GM21723 (cell line): ENCODE results near the gene ANKS6.

ENCODE experiments used
- ATAC-seq: cut with Tn5 transposase; IDR thresholded peaks from one replicate; pipeline ENCODE4 v1.9.1; 2021; ENCODE audit warnings: mild to moderate bottlenecking, moderate library complexity; ENCODE audit not compliant: unreplicated experiment

ANKS6 gene

GRCh38 chr9:98774746-98775145 is 21.6 kb downstream of the ANKS6 start:
- ATAC-seq, result no peak

GRCh38 chr9:98773721-98774120 is 22.6 kb downstream of the ANKS6 start:
- no peak for ATAC-seq

- ATAC-seq, result no peak
These were observed 23.8 kb downstream of the ANKS6 start for GRCh38 chr9:98772364-98773155.

- no peak for ATAC-seq
These were observed 25.0 kb downstream of the ANKS6 start for GRCh38 chr9:98771209-98771874.

- ATAC-seq, result no peak
These were observed 25.6 kb downstream of the ANKS6 start for GRCh38 chr9:98770717-98771116.

GRCh38 chr9:98768344-98768743 is 28.0 kb downstream of the ANKS6 start:
- no peak for ATAC-seq

- ATAC-seq, result no peak
These were observed 28.4 kb downstream of the ANKS6 start for GRCh38 chr9:98767915-98768314.

- no peak for ATAC-seq
These were observed 29.2 kb downstream of the ANKS6 start for GRCh38 chr9:98767196-98767595.

- ATAC-seq, result no peak
These were observed 29.8 kb downstream of the ANKS6 start for GRCh38 chr9:98766586-98766985.

- no peak for ATAC-seq
These were observed 31.1 kb downstream of the ANKS6 start for GRCh38 chr9:98765256-98765655.

- ATAC-seq, result no peak
These were observed 32.2 kb downstream of the ANKS6 start for GRCh38 chr9:98763986-98764745.

- no peak for ATAC-seq
These were observed 36.1 kb downstream of the ANKS6 start for GRCh38 chr9:98760231-98760630.

GRCh38 chr9:98755006-98755618 is 41.2 kb downstream of the ANKS6 start:
- ATAC-seq, result no peak

GRCh38 chr9:98751210-98751609 is 45.1 kb downstream of the ANKS6 start:
- ATAC-seq, result no peak

- ATAC-seq, result no peak
These were observed 45.8 kb downstream of the ANKS6 start for GRCh38 chr9:98750364-98751060.

GRCh38 chr9:98747476-98747875 is 48.9 kb downstream of the ANKS6 start:
- no peak for ATAC-seq

- no peak for ATAC-seq
These were observed 50.9 kb downstream of the ANKS6 start for GRCh38 chr9:98745470-98745869.

GRCh38 chr9:98743818-98744611 is 52.3 kb downstream of the ANKS6 start:
- no peak for ATAC-seq

- no peak for ATAC-seq
These were observed 53.0 kb downstream of the ANKS6 start for GRCh38 chr9:98743329-98743728.
